Measurements from ENCODE around the gene BIRC7. TPM values are rescaled to one million over a fixed set of nuclear protein-coding genes. Genes with fewer than 3 reads are reported as not detected.

BIRC7 gene
- total RNA-seq, 1 experiment from 2014 or later: not detected

DNA sequence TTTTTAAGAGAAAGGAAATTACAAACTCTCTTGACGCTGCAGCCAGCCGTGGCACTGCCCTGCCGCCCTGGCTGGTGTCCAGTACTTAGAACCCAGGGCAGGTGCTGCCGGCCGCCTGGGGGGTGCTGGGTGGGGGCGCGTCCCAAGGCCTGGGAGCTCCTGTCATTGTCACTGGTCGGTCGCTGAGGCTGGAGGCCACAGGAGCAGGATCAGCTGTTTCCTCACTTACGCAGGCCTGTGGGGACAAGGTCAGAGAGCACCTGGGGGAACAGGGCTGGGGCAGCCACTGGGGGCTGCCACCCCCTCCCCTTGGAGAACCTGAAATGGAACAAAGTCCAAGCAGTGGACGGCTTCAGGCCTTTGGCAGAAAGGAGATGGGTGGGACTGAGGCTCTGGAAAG, 5.6 kb downstream of the BIRC7 start:
- H3K4me3 ChIP-seq: no peak overlapping the region
- peaks cover 19% of the 10 kb centered on the region for H3K27me3 ChIP-seq (ENCODE audit: insufficient read depth, low read depth)
- DNase-seq: no peak
- BruUV-seq (replicated peaks): no TSS peak
- intact Hi-C loops (cut with micrococcal nuclease; ENCODE audit: unreplicated experiment): no loop called here
- H3K4me1 ChIP-seq (replicated peaks; ENCODE audit: insufficient read depth): no peaks in the 10 kb centered on the region
- ChIA-PET POLR2A (ENCODE audit: unreplicated experiment) (no interaction called here), CTCF (no interaction called here)
- H3K79me2 ChIP-seq (ENCODE audit: low read depth): no peaks in the 10 kb centered on the region
- no peak for TF ChIP-seq EZH2 (IDR thresholded peaks at IDR 0.05; ENCODE audit: low read depth)
- TF ChIP-seq, protein P1, sequence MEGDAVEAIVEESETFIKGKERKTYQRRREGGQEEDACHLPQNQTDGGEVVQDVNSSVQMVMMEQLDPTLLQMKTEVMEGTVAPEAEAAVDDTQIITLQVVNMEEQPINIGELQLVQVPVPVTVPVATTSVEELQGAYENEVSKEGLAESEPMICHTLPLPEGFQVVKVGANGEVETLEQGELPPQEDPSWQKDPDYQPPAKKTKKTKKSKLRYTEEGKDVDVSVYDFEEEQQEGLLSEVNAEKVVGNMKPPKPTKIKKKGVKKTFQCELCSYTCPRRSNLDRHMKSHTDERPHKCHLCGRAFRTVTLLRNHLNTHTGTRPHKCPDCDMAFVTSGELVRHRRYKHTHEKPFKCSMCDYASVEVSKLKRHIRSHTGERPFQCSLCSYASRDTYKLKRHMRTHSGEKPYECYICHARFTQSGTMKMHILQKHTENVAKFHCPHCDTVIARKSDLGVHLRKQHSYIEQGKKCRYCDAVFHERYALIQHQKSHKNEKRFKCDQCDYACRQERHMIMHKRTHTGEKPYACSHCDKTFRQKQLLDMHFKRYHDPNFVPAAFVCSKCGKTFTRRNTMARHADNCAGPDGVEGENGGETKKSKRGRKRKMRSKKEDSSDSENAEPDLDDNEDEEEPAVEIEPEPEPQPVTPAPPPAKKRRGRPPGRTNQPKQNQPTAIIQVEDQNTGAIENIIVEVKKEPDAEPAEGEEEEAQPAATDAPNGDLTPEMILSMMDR (conservative IDR thresholded peaks at IDR 0.05): no peak
- H3F3A ChIP-seq (ENCODE audit: insufficient read depth, low read depth): no peaks in the 10 kb centered on the region
- H3K36me3 ChIP-seq (ENCODE audit: low read depth): no peaks in the 10 kb centered on the region
- no peaks in the 10 kb centered on the region for H4K20me1 ChIP-seq (ENCODE audit: insufficient read depth)
- no peak overlapping the region for H3K27ac ChIP-seq
- H3K4me2 ChIP-seq: no peak overlapping the region
- H2AFZ ChIP-seq: no peak overlapping the region
- H3K9me3 ChIP-seq (ENCODE audit: insufficient read depth, low read depth): no peaks in the 10 kb centered on the region
- H3K9me2 ChIP-seq (ENCODE audit: insufficient read depth): no peaks in the 10 kb centered on the region

DNA sequence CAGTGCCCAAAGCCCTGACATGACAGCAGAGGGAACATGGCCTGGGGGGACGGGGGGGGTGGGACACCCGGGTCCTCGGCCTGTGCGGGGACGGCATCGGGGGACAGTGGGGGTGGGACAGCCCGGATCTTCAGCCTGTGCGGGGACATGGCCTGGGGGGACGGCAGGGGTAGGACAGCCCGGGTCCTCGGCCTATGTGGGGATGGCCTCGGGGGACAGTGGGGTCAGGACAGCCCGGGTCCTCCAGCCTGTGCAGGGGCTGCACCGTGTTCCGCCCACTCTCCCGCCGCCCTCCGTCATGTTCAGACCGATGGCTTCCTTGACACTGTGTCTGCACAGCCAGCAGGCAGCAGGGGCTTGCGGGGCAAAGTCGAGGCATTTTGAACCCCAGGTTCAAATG, 7.0 kb downstream of the BIRC7 start:
- no TSS peak for BruUV-seq (replicated peaks)
- no peaks in the 10 kb centered on the region for H3K79me2 ChIP-seq (ENCODE audit: low read depth)
- H3K4me3 ChIP-seq: no peak overlapping the region
- intact Hi-C loops (cut with micrococcal nuclease; ENCODE audit: unreplicated experiment): no loop called here
- CTCF ChIA-PET: no interaction called here
- H3F3A ChIP-seq (ENCODE audit: insufficient read depth, low read depth): no peaks in the 10 kb centered on the region
- H4K20me1 ChIP-seq (ENCODE audit: insufficient read depth): no peaks in the 10 kb centered on the region
- no peak for DNase-seq
- no peaks in the 10 kb centered on the region for H3K4me1 ChIP-seq (replicated peaks; ENCODE audit: insufficient read depth)
- no peaks in the 10 kb centered on the region for H3K36me3 ChIP-seq (ENCODE audit: low read depth)
- no peak overlapping the region for H2AFZ ChIP-seq
- POLR2A ChIA-PET (ENCODE audit: unreplicated experiment): no interaction called here
- no peaks in the 10 kb centered on the region for H3K9me2 ChIP-seq (ENCODE audit: insufficient read depth)
- no peak overlapping the region for H3K4me2 ChIP-seq
- H3K9me3 ChIP-seq (ENCODE audit: insufficient read depth, low read depth): no peaks in the 10 kb centered on the region
- peaks cover 34% of the 10 kb centered on the region for H3K27me3 ChIP-seq (ENCODE audit: insufficient read depth, low read depth)
- H3K27ac ChIP-seq: no peak overlapping the region
- TF ChIP-seq, protein P1 (conservative IDR thresholded peaks at IDR 0.05): no peak
- TF ChIP-seq EZH2 (IDR thresholded peaks at IDR 0.05; ENCODE audit: low read depth): no peak

DNA sequence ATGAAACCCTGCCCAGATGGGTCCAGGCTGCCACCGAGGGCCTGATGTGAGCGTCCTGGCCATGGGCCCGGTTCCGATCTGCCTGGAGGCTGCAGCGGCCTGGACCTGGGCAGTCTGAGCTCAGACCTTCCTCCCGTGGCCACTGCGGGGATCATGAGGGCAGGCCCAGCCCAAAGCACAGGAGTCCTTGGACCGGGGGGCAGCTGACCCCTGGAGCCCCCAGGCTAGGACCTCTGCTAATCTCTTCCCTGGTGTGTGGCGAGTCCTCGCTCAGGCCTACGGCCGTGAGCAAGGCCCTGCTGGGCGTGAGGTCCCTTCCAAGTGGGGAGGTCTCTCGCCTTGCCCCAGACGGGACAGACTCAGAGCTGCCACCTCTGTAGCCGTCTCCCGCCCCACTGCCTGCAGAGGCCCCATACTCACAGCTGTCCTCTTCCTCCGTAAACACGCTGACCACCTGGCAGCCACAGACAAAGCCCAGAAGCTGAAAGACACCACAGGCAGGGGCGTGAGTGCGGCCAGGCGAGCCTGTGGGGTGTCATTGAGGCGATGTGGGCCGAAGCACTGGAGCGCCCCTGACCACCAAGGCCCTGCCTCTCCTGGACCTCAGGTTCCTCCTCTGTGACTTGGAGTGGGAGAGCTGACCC, 8.0 kb downstream of the BIRC7 start:
- Histone ChIP-seq H3K4me2 (no peak overlapping the region), H2AFZ (no peak overlapping the region), H3K27ac (no peak overlapping the region), H4K20me1 (ENCODE audit: insufficient read depth) (no peaks in the 10 kb centered on the region), H3K4me1 (replicated peaks; ENCODE audit: insufficient read depth) (no peaks in the 10 kb centered on the region), H3K4me3 (no peak overlapping the region), H3F3A (ENCODE audit: insufficient read depth, low read depth) (no peaks in the 10 kb centered on the region), H3K9me3 (ENCODE audit: insufficient read depth, low read depth) (no peaks in the 10 kb centered on the region), H3K79me2 (ENCODE audit: low read depth) (no peaks in the 10 kb centered on the region), H3K27me3 (ENCODE audit: insufficient read depth, low read depth) (peaks cover 44% of the 10 kb centered on the region), H3K36me3 (ENCODE audit: low read depth) (no peaks in the 10 kb centered on the region), H3K9me2 (ENCODE audit: insufficient read depth) (no peaks in the 10 kb centered on the region)
- ChIA-PET CTCF (no interaction called here), POLR2A (ENCODE audit: unreplicated experiment) (no interaction called here)
- intact Hi-C loops (cut with micrococcal nuclease; ENCODE audit: unreplicated experiment): no loop called here
- BruUV-seq (replicated peaks): no TSS peak
- no peak for DNase-seq
- TF ChIP-seq EZH2 (IDR thresholded peaks at IDR 0.05; ENCODE audit: low read depth): no peak
- TF ChIP-seq, protein P1 (conservative IDR thresholded peaks at IDR 0.05): no peak
